HG03378 (cell line): ENCODE measurements around the gene ASMTL.
"Not testable (repeated sequence)": the region's sequence is repeated elsewhere in the genome, so short reads cannot be mapped to it uniquely, and the experiment has no call there.

Source experiments
- ATAC-seq: cut with Tn5 transposase; IDR thresholded peaks from one replicate; pipeline ENCODE4 v1.9.1; 2021; ENCODE audit warnings: mild to moderate bottlenecking, moderate library complexity; ENCODE audit not compliant: unreplicated experiment

ASMTL gene

GRCh38 chrX:1442016-1442665 is 10.6 kb downstream of the ASMTL start:
- no peak for ATAC-seq

- ATAC-seq = no peak
Observed at GRCh38 chrX:1440506-1440905, 12.2 kb downstream of the ASMTL start.

- ATAC-seq = no peak
Observed at GRCh38 chrX:1435241-1435895, 17.3 kb downstream of the ASMTL start.

- ATAC-seq = no peak
Observed at GRCh38 chrX:1434871-1435240, 17.9 kb downstream of the ASMTL start.

- no peak for ATAC-seq
Observed at GRCh38 chrX:1433646-1434357, 18.9 kb downstream of the ASMTL start.

- no peak for ATAC-seq
Observed at GRCh38 chrX:1430451-1430850, 22.3 kb downstream of the ASMTL start.

GRCh38 chrX:1427756-1428155 is 25.0 kb downstream of the ASMTL start:
- ATAC-seq = no peak

GRCh38 chrX:1426321-1426720 is 26.4 kb downstream of the ASMTL start:
- not testable (repeated sequence) for ATAC-seq

GRCh38 chrX:1425381-1425780 is 27.3 kb downstream of the ASMTL start:
- no peak for ATAC-seq

GRCh38 chrX:1424147-1424851 is 28.4 kb downstream of the ASMTL start:
- no peak for ATAC-seq

GRCh38 chrX:1423215-1423614 is 29.5 kb downstream of the ASMTL start:
- no peak for ATAC-seq

GRCh38 chrX:1422135-1422465 is 30.6 kb downstream of the ASMTL start:
- ATAC-seq = no peak

GRCh38 chrX:1421433-1422134 is 31.1 kb downstream of the ASMTL start:
- ATAC-seq = no peak

- no peak for ATAC-seq
Observed at GRCh38 chrX:1420371-1420770, 32.3 kb downstream of the ASMTL start.

GRCh38 chrX:1419545-1420355 is 33.0 kb downstream of the ASMTL start:
- no peak for ATAC-seq

- no peak for ATAC-seq
Observed at GRCh38 chrX:1418901-1419544, 33.7 kb downstream of the ASMTL start.

- no peak for ATAC-seq
Observed at GRCh38 chrX:1417921-1418771, 34.6 kb downstream of the ASMTL start.

- ATAC-seq = no peak
Observed at GRCh38 chrX:1416965-1417760, 35.5 kb downstream of the ASMTL start.
